Measurements from ENCODE around the gene LSM2.

Gene LSM2

GRCh38 chr6:31765559-31765909 lies 41.2 kb downstream of the LSM2 start:
- Histone ChIP-seq H3K27me3 (ENCODE audit: insufficient read depth, poor library complexity, severe bottlenecking) (no peaks in the 10 kb centered on the region), H3K4me1 (ENCODE audit: insufficient read depth, poor library complexity, severe bottlenecking) (peaks cover 3% of the 10 kb centered on the region), H3K27ac (ENCODE audit: poor library complexity, severe bottlenecking) (no peak overlapping the region), H3K4me3 (ENCODE audit: severe bottlenecking) (no peak overlapping the region), H3K36me3 (ENCODE audit: low read depth) (peaks cover 19% of the 10 kb centered on the region), H3K9me3 (ENCODE audit: severe bottlenecking) (no peaks in the 10 kb centered on the region)
- DNase-seq (ENCODE audit: low spot score) (no peak), ATAC-seq (ENCODE audit: low read depth) (no peak)
- no peak for TF ChIP-seq CTCF (IDR thresholded peaks at IDR 0.05; ENCODE audit: poor library complexity, severe bottlenecking)

- Histone ChIP-seq H3K4me3 (ENCODE audit: severe bottlenecking) (no peak overlapping the region), H3K36me3 (ENCODE audit: low read depth) (peaks cover 19% of the 10 kb centered on the region), H3K27ac (ENCODE audit: poor library complexity, severe bottlenecking) (no peak overlapping the region), H3K27me3 (ENCODE audit: insufficient read depth, poor library complexity, severe bottlenecking) (no peaks in the 10 kb centered on the region), H3K4me1 (ENCODE audit: insufficient read depth, poor library complexity, severe bottlenecking) (peaks cover 3% of the 10 kb centered on the region), H3K9me3 (ENCODE audit: severe bottlenecking) (no peaks in the 10 kb centered on the region)
- DNase-seq (ENCODE audit: low spot score) = no peak
- ATAC-seq (ENCODE audit: low read depth) = no peak
- TF ChIP-seq CTCF (IDR thresholded peaks at IDR 0.05; ENCODE audit: poor library complexity, severe bottlenecking) = no peak
These were observed 42.6 kb downstream of the LSM2 start for GRCh38 chr6:31764198-31764597.

- Histone ChIP-seq H3K27me3 (ENCODE audit: insufficient read depth, poor library complexity, severe bottlenecking) (no peaks in the 10 kb centered on the region), H3K27ac (ENCODE audit: poor library complexity, severe bottlenecking) (peak overlapping the region; percentile 6), H3K4me3 (ENCODE audit: severe bottlenecking) (no peak overlapping the region), H3K9me3 (ENCODE audit: severe bottlenecking) (no peaks in the 10 kb centered on the region), H3K4me1 (ENCODE audit: insufficient read depth, poor library complexity, severe bottlenecking) (peaks cover 3% of the 10 kb centered on the region), H3K36me3 (ENCODE audit: low read depth) (peaks cover 21% of the 10 kb centered on the region)
- ATAC-seq (ENCODE audit: low read depth) = peak; percentile 68
- TF ChIP-seq CTCF (IDR thresholded peaks at IDR 0.05; ENCODE audit: poor library complexity, severe bottlenecking) = no peak
- no peak for DNase-seq (ENCODE audit: low spot score)
These were observed 43.2 kb downstream of the LSM2 start for GRCh38 chr6:31763619-31763940.

- Histone ChIP-seq H3K27ac (ENCODE audit: poor library complexity, severe bottlenecking) (peak overlapping the region; percentile 6), H3K36me3 (ENCODE audit: low read depth) (peaks cover 27% of the 10 kb centered on the region), H3K27me3 (ENCODE audit: insufficient read depth, poor library complexity, severe bottlenecking) (no peaks in the 10 kb centered on the region), H3K4me3 (ENCODE audit: severe bottlenecking) (no peak overlapping the region), H3K4me1 (ENCODE audit: insufficient read depth, poor library complexity, severe bottlenecking) (peaks cover 3% of the 10 kb centered on the region), H3K9me3 (ENCODE audit: severe bottlenecking) (no peaks in the 10 kb centered on the region)
- no peak for TF ChIP-seq CTCF (IDR thresholded peaks at IDR 0.05; ENCODE audit: poor library complexity, severe bottlenecking)
- ATAC-seq (ENCODE audit: low read depth) = peak; percentile 15; the same call in 1 of the 3 replicates
- no peak for DNase-seq (ENCODE audit: low spot score)
These were observed 43.7 kb downstream of the LSM2 start for GRCh38 chr6:31762878-31763618.

GRCh38 chr6:31762356-31762755 lies 44.4 kb downstream of the LSM2 start, which contains the start of gene SAPCD1:
TSS of gene SAPCD1 (plus strand) at chr6:31762656. CDS start at chr6:31763055, 399 bp downstream.
- H3K27ac ChIP-seq (ENCODE audit: poor library complexity, severe bottlenecking) = peak within 1 kb of the TSS; percentile 6
- no peak for ATAC-seq (ENCODE audit: low read depth)

More at GRCh38 chr6:31762356-31762755, 44.4 kb downstream of the LSM2 start, which contains the start of gene SAPCD1:
- no peak for DNase-seq (ENCODE audit: low spot score)
- Histone ChIP-seq H3K27me3 (ENCODE audit: insufficient read depth, poor library complexity, severe bottlenecking) (no peaks in the 10 kb centered on the region), H3K4me3 (ENCODE audit: severe bottlenecking) (no peak within 1 kb of the TSS), H3K9me3 (ENCODE audit: severe bottlenecking) (no peaks in the 10 kb centered on the region), H3K36me3 (ENCODE audit: low read depth) (peaks cover 28% of the 10 kb centered on the region), H3K4me1 (ENCODE audit: insufficient read depth, poor library complexity, severe bottlenecking) (peaks cover 3% of the 10 kb centered on the region)
- TF ChIP-seq CTCF (IDR thresholded peaks at IDR 0.05; ENCODE audit: poor library complexity, severe bottlenecking) = no peak

Measured in RWPE2 (cell line).